Stimulated activated CD8-positive, alpha-beta memory T cell treated with anti-CD3 and anti-CD28 coated beads, Interleukin-4, amount 100 ng/mL, for 48 hours (primary cell): Measurements from ENCODE around the gene PAX9.

Experiments used
- DNase-seq: peaks from one replicate; pipeline ENCODE4 v3.0.0-alpha.2; 2020

Gene PAX9

DNA sequence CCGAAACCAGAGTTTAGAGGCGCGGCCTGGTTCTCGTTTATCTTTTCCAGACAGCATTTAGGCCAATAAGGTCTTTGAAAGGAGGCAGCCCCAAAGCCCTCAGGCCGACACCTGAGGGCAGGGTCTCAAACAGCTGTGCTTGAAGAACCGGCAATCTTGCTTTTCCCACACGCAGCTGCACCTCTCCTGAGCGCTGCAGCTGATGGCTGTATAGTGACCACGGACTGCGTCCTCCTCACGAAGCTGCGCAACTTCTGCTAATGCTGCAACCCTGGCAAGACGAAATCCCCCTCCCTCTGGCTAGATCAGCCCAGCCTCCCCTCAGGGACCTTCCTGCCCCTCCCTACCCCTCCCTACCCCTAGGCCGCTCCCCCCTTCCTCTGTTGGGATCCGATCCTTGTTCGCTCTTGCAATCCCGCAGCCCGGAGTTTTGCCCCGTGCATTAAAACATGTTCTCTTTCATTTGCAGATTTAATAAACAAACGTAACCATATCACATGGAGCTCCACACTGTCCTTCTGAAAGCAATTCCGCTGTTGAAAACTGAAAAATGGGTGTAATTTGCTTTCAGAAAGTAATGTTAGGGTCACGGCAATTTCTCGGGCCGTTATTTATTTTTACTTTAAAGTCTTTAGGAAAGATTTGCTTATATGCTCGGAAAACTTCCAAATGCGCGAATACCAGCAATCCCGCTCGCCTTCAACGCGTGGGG is 4.8 kb upstream of the PAX9 start:
- DNase-seq: no peak

DNA sequence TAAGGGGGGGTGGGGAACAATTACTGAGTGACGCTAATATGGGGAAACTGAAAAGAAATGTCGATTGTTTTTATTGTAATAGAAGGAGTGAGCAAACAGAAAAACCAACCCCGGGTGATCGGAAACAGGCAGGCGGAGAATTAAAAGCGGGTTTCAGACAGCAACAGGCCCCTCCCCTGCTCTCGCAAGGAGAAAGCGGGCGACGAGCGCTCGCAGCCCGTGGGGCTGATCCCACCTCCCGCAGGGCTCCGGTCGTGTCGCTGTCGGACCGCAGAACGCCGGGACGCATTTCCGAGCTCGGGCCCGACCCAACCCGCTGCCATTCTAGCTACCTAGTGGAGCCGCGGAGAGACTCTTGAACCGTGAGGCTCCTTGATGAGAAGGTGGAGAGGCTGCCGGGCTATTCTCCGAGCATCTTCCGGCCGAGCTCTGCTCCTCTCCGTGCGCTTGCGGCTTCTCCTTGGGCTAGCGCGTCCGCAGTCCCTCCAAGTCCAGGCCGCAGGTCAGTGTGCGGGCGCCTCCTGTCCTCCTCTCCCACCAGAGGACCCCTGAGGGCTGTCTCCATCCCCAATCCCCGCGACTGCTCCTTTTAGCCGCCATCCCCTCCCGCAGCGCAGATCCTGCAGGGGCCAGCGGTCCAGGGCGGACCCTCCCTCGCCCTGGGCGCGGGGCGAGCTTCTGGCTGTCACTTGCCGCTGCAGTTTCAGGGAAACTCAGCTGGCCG is 4.1 kb upstream of the PAX9 start:
- no peak for DNase-seq

GRCh38 chr14:36658123-36659009 is 3.3 kb upstream of the PAX9 start:
- no peak for DNase-seq

DNA sequence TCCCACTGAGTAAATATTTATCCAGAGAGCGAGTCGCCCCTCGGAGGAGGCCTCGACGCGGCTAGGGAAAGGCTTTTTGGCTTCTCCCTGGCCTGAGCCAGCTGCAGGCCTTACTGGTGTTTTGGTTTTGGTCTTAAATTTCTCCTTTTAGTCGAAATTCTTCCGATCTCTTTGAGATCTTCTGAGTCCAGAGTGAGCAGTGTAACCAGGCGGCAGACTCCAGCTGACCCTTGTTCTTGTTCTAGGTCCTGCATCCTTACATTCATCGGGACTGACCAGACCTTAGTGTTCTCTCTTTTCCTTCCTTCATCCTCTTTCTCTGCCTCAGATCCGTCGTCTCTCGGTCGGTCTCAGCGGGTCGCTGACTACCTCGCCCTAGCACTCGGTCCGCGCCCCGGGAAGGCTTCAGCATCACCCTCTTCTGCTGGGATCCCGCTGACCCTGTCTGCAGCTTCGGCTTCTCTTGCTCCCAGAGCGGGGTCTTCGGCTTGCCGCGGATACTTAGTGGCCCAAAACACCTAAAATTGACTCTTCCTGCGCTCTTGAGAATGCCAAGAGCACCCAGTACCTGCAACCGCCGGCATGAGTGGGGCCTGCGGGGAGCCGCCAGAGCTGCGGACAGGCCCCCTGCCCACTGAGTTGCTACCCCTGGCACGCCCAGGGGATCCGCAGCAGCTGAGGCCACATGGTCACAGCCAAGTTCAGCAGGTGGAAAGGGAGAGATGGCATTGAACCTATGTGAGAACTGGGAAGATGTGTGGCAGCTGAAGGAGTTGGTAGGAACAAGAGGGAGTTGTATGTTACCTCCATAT is 2.4 kb upstream of the PAX9 start:
- no peak for DNase-seq

DNA sequence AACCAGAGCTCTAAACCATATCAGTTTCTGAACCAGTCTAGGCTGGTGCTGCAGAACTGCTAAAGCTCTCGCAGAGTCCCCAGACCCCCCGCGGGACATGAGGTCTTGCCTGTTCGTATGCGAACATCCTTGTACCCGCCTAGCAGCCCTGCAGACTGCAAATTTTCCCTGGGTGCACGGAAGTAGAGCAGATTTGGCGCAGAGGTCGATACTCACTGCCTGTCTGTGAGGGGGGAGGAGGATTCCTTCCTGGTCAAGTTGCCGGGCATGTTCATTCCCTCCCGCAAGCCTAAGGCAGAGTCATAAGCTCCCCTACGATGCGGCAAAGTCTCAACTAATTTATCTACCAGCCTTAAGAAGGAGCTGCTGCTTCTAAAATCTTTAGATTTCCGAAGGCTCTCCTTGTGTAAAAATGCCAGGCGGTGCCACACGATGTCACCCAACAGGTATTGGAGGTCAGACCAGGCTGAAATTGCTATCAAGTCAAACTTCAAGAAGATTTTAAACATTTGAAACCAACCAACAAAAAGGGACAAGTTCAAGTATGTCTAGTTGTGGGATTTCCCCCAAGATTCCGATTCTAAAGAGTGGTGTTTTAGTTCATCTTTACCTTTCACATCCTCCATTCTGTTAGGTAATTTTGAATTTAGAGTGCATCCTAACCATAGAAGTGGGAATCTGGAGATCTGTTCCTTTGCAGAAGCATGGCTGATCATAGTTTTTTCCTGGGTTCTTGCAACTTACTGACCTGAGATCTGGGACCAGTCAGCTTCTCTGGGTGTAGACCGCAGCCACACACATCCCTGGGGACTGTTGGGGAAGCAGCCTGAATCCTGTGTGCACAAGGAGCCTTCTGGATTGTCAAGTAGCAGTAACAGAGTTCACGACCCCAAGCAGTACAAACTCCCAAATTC is 1.6 kb upstream of the PAX9 start:
- no peak for DNase-seq

DNA sequence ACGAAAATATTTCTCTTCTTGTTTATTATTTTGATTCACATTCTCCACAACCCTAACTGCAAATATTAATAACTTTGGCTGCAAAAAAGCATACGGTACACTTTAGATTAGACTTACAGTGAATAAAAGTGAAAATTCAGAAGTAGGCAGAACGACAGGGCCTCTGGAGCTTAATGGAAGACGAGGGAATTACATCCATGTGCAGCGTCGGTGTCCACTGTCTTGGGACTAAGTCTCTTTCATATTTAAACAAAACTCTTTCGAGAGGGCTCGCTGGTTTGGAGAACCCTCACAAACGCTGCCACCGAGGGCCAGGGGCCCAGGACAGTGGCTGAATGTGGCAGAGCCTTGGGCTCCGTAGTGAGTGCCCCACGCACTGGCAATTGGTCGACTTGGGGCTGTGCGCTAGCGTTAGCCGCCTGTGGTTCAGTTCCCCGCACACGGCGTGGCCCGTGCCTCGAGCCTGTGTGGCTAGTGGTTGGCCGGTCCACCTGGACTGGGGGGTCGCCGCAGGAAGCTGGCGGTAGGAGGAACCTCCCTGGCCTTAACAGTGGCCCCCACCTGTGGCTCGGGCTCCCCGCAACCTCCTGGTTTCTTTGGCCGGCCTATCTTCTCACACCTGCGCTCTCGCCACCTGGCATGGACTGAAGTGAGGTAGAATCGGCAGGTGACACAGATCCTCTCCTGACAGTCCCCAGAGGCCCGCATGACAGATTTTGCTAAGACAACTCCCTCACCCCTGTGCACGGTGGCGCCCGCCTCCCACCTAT is 739 bp upstream of the PAX9 start:
- no peak for DNase-seq

GRCh38 chr14:36662258-36662542 is 540 bp downstream of the PAX9 start:
- DNase-seq: no peak

DNA sequence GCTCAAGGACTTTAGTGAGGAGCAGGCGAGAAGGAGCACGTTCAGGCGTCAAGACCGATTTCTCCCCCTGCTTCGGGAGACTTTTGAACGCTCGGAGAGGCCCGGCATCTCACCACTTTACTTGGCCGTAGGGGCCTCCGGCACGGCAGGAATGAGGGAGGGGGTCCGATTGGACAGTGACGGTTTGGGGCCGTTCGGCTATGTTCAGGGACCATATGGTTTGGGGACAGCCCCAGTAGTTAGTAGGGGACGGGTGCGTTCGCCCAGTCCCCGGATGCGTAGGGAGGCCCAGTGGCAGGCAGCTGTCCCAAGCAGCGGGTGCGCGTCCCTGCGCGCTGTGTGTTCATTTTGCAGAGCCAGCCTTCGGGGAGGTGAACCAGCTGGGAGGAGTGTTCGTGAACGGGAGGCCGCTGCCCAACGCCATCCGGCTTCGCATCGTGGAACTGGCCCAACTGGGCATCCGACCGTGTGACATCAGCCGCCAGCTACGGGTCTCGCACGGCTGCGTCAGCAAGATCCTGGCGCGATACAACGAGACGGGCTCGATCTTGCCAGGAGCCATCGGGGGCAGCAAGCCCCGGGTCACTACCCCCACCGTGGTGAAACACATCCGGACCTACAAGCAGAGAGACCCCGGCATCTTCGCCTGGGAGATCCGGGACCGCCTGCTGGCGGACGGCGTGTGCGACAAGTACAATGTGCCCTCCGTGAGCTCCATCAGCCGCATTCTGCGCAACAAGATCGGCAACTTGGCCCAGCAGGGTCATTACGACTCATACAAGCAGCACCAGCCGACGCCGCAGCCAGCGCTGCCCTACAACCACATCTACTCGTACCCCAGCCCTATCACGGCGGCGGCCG is 1.1 kb downstream of the PAX9 start:
- no peak for DNase-seq

DNA sequence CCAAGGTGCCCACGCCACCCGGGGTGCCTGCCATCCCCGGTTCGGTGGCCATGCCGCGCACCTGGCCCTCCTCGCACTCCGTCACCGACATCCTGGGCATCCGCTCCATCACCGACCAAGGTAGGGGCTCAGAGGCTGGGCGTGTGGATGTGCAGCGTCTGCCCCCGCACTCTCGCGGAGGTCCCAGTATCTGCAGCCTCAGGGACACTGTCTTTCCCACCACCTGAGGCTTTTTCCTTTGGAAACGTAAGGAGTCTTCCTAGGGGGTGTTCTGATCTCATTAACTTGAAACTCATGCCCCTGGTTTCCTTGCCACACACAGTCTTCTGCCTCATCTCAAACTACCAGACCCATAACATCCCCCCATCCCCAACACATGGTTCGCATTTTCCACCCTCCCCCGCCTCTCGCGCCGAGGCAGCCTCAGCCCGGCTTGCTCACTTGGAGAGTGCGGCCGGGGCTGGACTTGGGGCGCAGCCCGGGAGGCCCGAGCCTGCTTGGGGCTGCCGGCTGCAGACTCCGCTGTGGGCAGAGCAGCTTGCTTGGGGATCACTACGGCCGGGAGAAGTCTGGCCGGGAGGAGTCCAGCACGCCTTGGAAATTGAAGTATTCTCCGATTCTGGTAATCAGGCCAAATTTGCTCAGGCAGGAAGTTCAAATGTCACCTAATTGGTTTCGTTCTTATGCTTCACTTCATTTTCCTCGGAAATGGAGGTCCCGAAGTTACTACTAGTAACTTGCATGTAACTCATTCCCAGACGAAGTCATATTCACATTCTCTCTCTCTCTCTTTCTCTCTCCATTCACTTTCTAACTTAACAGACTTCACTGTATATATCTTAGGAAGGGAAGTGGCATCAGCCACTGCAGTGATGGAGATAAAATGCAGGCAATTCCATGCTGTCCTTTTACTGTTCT is 2.0 kb downstream of the PAX9 start:
- DNase-seq: no peak

DNA sequence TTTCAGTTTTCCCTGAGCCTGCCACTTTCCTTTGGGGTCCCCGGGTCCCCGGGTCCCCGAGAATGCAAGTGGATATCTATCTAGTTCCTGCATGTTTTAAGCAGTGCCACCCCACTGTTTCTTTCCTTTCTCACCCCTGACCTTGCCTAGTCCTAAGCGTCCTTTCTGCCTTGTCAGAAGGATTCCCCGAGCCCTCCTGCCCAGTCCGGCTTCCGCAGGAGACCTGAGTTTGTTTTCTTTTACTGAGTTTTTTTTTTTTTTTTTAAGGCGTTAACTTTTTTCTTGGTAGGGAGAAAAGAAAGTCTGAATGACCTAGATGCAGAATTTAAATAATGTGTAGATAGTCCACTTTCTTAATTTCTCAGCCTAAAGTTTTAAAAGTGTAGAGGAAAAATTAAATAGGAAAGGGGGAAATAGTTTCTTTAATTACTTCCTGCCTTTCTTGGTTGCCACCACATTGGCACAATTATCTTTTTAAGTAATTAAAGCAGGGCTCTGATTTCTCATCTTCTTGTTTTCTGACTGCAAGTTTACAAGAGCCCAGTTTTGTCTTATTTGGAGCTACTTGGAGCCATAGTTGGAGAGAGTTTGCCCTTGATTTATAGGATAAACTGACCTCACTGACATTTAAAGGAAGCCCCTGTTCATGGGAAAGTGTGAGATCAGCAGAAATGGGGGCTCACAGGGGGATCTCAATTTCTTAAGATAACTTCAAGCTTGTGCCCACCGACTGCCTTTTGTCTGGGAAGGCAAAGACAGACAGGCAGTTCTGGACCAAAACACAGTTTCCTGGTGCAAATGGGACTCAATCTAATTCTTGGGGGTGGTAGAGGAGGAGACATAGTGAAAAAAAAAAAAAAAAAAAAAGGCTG is 2.9 kb downstream of the PAX9 start:
- DNase-seq: no peak

- DNase-seq: no peak
Observed at GRCh38 chr14:36665887-36666415, 4.3 kb downstream of the PAX9 start.

GRCh38 chr14:36666416-36667206 is 5.0 kb downstream of the PAX9 start:
- no peak for DNase-seq

DNA sequence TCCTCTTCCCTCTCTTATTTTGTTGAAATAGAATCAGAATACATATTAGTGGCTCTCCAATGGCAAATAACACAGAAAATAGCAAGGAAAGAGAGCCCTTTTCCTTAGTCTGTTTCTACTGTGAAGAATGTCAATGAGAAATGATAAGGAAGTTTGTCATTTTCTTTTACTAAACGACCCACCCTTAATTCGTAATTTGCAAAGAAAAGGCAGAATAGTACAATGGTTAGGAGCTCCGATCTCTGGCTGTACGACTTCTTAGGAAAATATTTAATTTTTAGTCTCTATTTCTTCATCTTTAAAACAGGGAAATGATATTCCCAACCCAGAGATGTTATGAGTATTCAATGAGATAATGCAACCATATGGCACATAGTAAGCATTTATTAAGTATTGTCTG is 6.0 kb downstream of the PAX9 start:
- DNase-seq: no peak

- DNase-seq: no peak
Observed at GRCh38 chr14:36671149-36671548, 9.5 kb downstream of the PAX9 start.

GRCh38 chr14:36672095-36672494 is 10.4 kb downstream of the PAX9 start:
- DNase-seq: no peak

GRCh38 chr14:36674659-36675058 is 13.0 kb downstream of the PAX9 start:
- no peak for DNase-seq

DNA sequence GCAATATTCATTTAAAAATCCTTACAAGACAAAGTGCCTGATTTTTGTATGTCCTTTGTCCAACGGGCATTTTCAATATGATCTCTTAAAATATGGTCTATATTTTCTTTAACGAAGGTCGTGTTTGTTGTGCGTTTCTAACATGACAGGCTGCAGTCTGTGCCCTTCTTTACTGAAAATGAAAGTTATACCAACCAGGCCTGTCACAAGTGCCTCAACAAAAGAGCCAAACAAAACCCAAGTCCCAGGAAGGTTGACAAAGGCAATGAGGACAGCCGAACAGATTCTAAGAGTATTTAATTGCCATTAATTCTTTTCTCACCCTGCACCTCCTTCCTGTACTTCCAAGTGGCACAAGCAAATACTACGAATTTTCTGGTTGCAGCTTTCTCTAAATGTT is 13.9 kb downstream of the PAX9 start:
- DNase-seq: no peak
